ENCODE measurements around the gene GPR158.

- TF ChIP-seq CTCF (conservative IDR thresholded peaks at IDR 0.05), result no peak
- TF ChIP-seq EZH2 (IDR thresholded peaks at IDR 0.05; ENCODE audit: low read depth), result no peak
These were observed 464.8 kb downstream of the GPR158 start for GRCh38 chr10:25639646-25640045.
